Colonic mucosa (tissue), 4 donors: ENCODE data around the gene UNC79. TPM values are rescaled to one million over a fixed set of nuclear protein-coding genes. Genes with fewer than 3 reads are reported as not detected.
"Not testable (repeated sequence)": the region's sequence is repeated elsewhere in the genome, so short reads cannot be mapped to it uniquely, and the experiment has no call there.

ENCODE experiments used
- DNase-seq: peaks from one replicate; pipeline ENCODE4 v3.0.0-alpha.2; 2020
- H3K27ac ChIP-seq: fragments of 200-600 bp; one replicate; pipeline ENCODE4 v1.8.0; 2021
- H3K27me3 ChIP-seq: fragments of 200-600 bp; one replicate; pipeline ENCODE4 v1.8.0; 2021
- H3K36me3 ChIP-seq: fragments of 200-600 bp; one replicate; pipeline ENCODE4 v1.8.0; 2021
- H3K4me1 ChIP-seq: fragments of 200-600 bp; one replicate; pipeline ENCODE4 v1.8.0; 2021; ENCODE audit warnings: mild to moderate bottlenecking
- H3K4me3 ChIP-seq: fragments of 200-600 bp; one replicate; pipeline ENCODE4 v1.8.0; 2021
- H3K9ac ChIP-seq, 2 donors: one replicate each; pipeline ENCODE4 v1.7.0; 2013; ENCODE audit warnings: control low read depth in 2 of 2, low read depth in 2 of 2, low read length in 2 of 2
- H3K9me3 ChIP-seq: fragments of 200-600 bp; one replicate; pipeline ENCODE4 v1.8.0; 2021
- CTCF ChIP-seq: fragments of 200-600 bp; IDR thresholded peaks from one replicate; pipeline ENCODE4 v1.8.0; 2022; ENCODE audit warnings: antibody characterized with exemption, mild to moderate bottlenecking
- intact Hi-C: fragments of 100-400 bp; cut with DNase I; formaldehyde crosslinking; loops from one replicate; pipeline ENCODE4 v1.14.1; 2022
- total RNA-seq, 2 donors: library from RNA; stranded (reverse); fragmentation: NEBNext Ultra II Directional in 1 of 2; extraction: Animal tissue kit (Norgen Biotek cat#: 25700) in 1 of 2; gene quantifications; one replicate each; pipeline ENCODE4 v1.2.1, GENCODE V29; 2021
- donor health status: healthy.
- donor health status: DM: no; HTN: no; CAD: no.
- donor health status: DM: no; HTN: no; CAD: no.

Gene UNC79
- total RNA-seq, 2 donors from 2014 or later, result 0.17 to 0.21 TPM

GRCh38 chr14:93496856-93497741 lies 66.4 kb downstream of the UNC79 start:
- no peaks in the 10 kb centered on the region for H3K27me3 ChIP-seq
- no peaks in the 10 kb centered on the region for H3K9me3 ChIP-seq
- no peak overlapping the region for H3K9ac ChIP-seq
- H3K4me1 ChIP-seq, result no peaks in the 10 kb centered on the region
- H3K27ac ChIP-seq, result no peak overlapping the region
- H3K4me3 ChIP-seq, result no peak overlapping the region
- DNase-seq, result no peak
- no peak for TF ChIP-seq CTCF
- intact Hi-C loops, result no loop called here
- no peaks in the 10 kb centered on the region for H3K36me3 ChIP-seq

- no peak overlapping the region for H3K27ac ChIP-seq
- no peaks in the 10 kb centered on the region for H3K27me3 ChIP-seq
- no peak overlapping the region for H3K9ac ChIP-seq
- intact Hi-C loops, result no loop called here
- H3K9me3 ChIP-seq, result no peaks in the 10 kb centered on the region
- no peaks in the 10 kb centered on the region for H3K4me1 ChIP-seq
- TF ChIP-seq CTCF, result no peak
- H3K36me3 ChIP-seq, result no peaks in the 10 kb centered on the region
- no peak overlapping the region for H3K4me3 ChIP-seq
- no peak for DNase-seq
Measured at GRCh38 chr14:93510056-93510455, 79.3 kb downstream of the UNC79 start.

GRCh38 chr14:93511001-93511400 lies 80.3 kb downstream of the UNC79 start:
- Histone ChIP-seq H3K4me1 (no peaks in the 10 kb centered on the region), H3K27ac (no peak overlapping the region), H3K9ac (no peak overlapping the region), H3K36me3 (no peaks in the 10 kb centered on the region), H3K9me3 (no peaks in the 10 kb centered on the region), H3K27me3 (no peaks in the 10 kb centered on the region), H3K4me3 (no peak overlapping the region)
- intact Hi-C loops, result no loop called here
- DNase-seq, result no peak
- TF ChIP-seq CTCF, result no peak

- H3K9me3 ChIP-seq, result no peaks in the 10 kb centered on the region
- no peaks in the 10 kb centered on the region for H3K36me3 ChIP-seq
- no peak overlapping the region for H3K27ac ChIP-seq
- no peaks in the 10 kb centered on the region for H3K4me1 ChIP-seq
- no peak overlapping the region for H3K9ac ChIP-seq
- no peaks in the 10 kb centered on the region for H3K27me3 ChIP-seq
- no peak overlapping the region for H3K4me3 ChIP-seq
- intact Hi-C loops, result no loop called here
- DNase-seq, result no peak
- TF ChIP-seq CTCF, result no peak
Measured at GRCh38 chr14:93520053-93520607, 89.4 kb downstream of the UNC79 start.

GRCh38 chr14:93522221-93522620 lies 91.5 kb downstream of the UNC79 start:
- no peaks in the 10 kb centered on the region for H3K9me3 ChIP-seq
- TF ChIP-seq CTCF, result no peak
- no peak overlapping the region for H3K27ac ChIP-seq
- no peak overlapping the region for H3K9ac ChIP-seq
- intact Hi-C loops, result no loop called here
- no peaks in the 10 kb centered on the region for H3K36me3 ChIP-seq
- H3K4me3 ChIP-seq, result no peak overlapping the region
- no peaks in the 10 kb centered on the region for H3K27me3 ChIP-seq
- H3K4me1 ChIP-seq, result no peaks in the 10 kb centered on the region
- no peak for DNase-seq

- DNase-seq, H3K9me3 ChIP-seq, H3K27ac ChIP-seq, H3K4me3 ChIP-seq, H3K9ac ChIP-seq, intact Hi-C loops, H3K4me1 ChIP-seq, H3K36me3 ChIP-seq, H3K27me3 ChIP-seq: not testable (repeated sequence)
Measured at GRCh38 chr14:93525216-93525615, 94.5 kb downstream of the UNC79 start.
